SU-DHL-6 (cell line): ENCODE results near the gene GPC1.

ENCODE experiments used
- H2AFZ ChIP-seq: fragments of 200-600 bp; sonication (generic); 2 replicates; pipeline ENCODE4 v1.6.1; 2014; ENCODE audit warnings: low read depth, mild to moderate bottlenecking, moderate library complexity, mixed read lengths, antibody characterized with exemption, low read length; ENCODE audit not compliant: severe bottlenecking
- H3F3A ChIP-seq: fragments of 200-600 bp; shearing (Covaris generic); 2 replicates; pipeline ENCODE4 v1.6.0; 2016; ENCODE audit warnings: antibody characterized with exemption, mild to moderate bottlenecking; ENCODE audit not compliant: insufficient read depth
- H3K27ac ChIP-seq: fragments of 200-600 bp; sonication (generic); 2 replicates; pipeline ENCODE4 v1.5.1; 2016; ENCODE audit warnings: low read depth, mild to moderate bottlenecking, low read length, moderate library complexity, mixed read lengths
- H3K27me3 ChIP-seq: fragments of 200-600 bp; sonication (generic), shearing (Covaris generic); 2 replicates; pipeline ENCODE4 v1.6.0; 2014; ENCODE audit warnings: mild to moderate bottlenecking, low read length
- H3K36me3 ChIP-seq: fragments of 200-600 bp; sonication (generic); 2 replicates; pipeline ENCODE4 v1.6.1; 2014; ENCODE audit warnings: mild to moderate bottlenecking, low read length, mixed read lengths
- H3K4me2 ChIP-seq: fragments of 300-600, 200-600 bp; shearing (Covaris generic), sonication (generic); 2 replicates; pipeline ENCODE4 v1.6.0; 2014; ENCODE audit warnings: low read length, low read depth, mild to moderate bottlenecking; ENCODE audit not compliant: poor library complexity, severe bottlenecking
- H3K4me3 ChIP-seq: fragments of 200-600 bp; sonication (generic); 2 replicates; pipeline ENCODE4 v1.5.1; 2014; ENCODE audit warnings: antibody characterized with exemption, low read length, mild to moderate bottlenecking, mixed read lengths; ENCODE audit not compliant: insufficient read depth, poor library complexity, severe bottlenecking
- H3K79me2 ChIP-seq: fragments of 200-600 bp; sonication (generic); 2 replicates; pipeline ENCODE4 v1.6.1; 2014; ENCODE audit warnings: mild to moderate bottlenecking, low read length, moderate library complexity; ENCODE audit not compliant: insufficient read depth
- H3K9ac ChIP-seq: fragments of 200-600 bp; sonication (generic); 2 replicates; pipeline ENCODE4 v1.7.0; 2014; ENCODE audit warnings: mild to moderate bottlenecking, low read length
- H3K9me2 ChIP-seq: fragments of 200-600 bp; sonication (generic); replicated peaks from 2 replicates; pipeline ENCODE4 v1.6.1; 2014; ENCODE audit warnings: low read length; ENCODE audit not compliant: insufficient read depth
- H3K9me3 ChIP-seq: fragments of 200-600 bp; sonication (generic); 2 replicates; pipeline ENCODE4 v1.6.1; 2014; ENCODE audit warnings: low read length, mixed read lengths; ENCODE audit not compliant: insufficient read depth
- H4K20me1 ChIP-seq: fragments of 200-600 bp; sonication (generic); 2 replicates; pipeline ENCODE4 v1.6.1; 2014; ENCODE audit warnings: low read depth, mild to moderate bottlenecking, antibody characterized with exemption, low read length, moderate library complexity, mixed read lengths
- EZH2phosphoT487 ChIP-seq: fragments of 200-600 bp; sonication (generic), shearing (Covaris generic); conservative IDR thresholded peaks from 2 replicates; pipeline ENCODE4 v1.6.1; 2018; ENCODE audit warnings: mild to moderate bottlenecking, antibody characterized with exemption, low read length, moderate library complexity, mixed read lengths
- TF ChIP-seq, protein P1 (sequence below): fragments of 200-600 bp; sonication (generic); IDR thresholded peaks from one replicate; pipeline ENCODE4 v1.5.1; 2017; ENCODE audit warnings: antibody characterized with exemption, mild to moderate bottlenecking, low read length, moderate library complexity; ENCODE audit not compliant: insufficient read depth, poor library complexity, severe bottlenecking

The GPC1 gene

DNA sequence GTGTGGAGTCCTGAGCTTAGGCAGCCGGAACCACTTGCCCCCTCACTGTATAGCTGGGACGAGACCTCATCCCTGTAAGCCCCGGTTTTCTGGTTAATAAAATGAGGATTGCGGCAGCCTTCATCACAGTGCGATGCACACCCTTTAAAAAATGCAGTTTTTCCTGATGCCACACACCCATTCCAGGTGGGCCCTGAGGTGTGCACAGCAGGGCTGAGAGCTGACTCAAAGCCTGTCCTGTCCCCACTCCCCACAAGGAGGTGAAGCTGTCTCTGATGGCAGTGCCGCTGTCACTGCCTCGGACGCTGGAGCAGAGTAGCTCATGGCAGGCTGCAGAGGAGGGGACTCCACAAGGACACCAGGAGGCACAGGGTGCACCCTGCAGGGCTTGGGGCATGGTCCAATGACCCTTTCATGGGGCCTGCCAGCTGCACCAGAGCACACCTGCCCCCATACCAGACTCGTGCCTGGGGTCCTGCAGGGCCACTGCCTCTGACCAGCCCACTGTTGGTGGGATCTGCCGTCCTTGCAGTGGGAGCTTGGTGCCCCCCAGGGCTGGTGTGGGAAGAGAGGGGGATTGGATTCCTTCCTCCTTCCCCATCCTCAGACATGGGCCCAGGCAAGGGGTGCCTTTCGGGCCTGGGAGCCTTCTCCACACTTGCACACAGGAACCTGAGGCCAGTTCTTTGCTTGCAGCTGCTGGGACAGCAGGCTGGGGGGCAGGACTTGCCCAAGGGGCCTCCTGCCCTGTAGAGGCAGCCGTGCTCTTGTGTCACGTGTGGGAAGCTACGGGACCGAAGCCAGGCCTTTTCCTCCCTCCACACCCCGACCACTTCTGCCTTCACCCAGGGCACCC lies 22.8 kb downstream of the GPC1 start:
- Histone ChIP-seq H3F3A (no peaks in the 10 kb centered on the region), H3K9ac (no peak overlapping the region), H3K36me3 (no peaks in the 10 kb centered on the region), H2AFZ (no peak overlapping the region), H3K9me3 (no peaks in the 10 kb centered on the region), H3K9me2 (no peaks in the 10 kb centered on the region), H3K27me3 (no peaks in the 10 kb centered on the region), H3K27ac (no peak overlapping the region), H4K20me1 (no peaks in the 10 kb centered on the region), H3K79me2 (no peaks in the 10 kb centered on the region), H3K4me2 (no peak overlapping the region), H3K4me3 (no peak overlapping the region)
- no peak for TF ChIP-seq EZH2phosphoT487
- TF ChIP-seq, protein P1, sequence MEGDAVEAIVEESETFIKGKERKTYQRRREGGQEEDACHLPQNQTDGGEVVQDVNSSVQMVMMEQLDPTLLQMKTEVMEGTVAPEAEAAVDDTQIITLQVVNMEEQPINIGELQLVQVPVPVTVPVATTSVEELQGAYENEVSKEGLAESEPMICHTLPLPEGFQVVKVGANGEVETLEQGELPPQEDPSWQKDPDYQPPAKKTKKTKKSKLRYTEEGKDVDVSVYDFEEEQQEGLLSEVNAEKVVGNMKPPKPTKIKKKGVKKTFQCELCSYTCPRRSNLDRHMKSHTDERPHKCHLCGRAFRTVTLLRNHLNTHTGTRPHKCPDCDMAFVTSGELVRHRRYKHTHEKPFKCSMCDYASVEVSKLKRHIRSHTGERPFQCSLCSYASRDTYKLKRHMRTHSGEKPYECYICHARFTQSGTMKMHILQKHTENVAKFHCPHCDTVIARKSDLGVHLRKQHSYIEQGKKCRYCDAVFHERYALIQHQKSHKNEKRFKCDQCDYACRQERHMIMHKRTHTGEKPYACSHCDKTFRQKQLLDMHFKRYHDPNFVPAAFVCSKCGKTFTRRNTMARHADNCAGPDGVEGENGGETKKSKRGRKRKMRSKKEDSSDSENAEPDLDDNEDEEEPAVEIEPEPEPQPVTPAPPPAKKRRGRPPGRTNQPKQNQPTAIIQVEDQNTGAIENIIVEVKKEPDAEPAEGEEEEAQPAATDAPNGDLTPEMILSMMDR, result no peak

DNA sequence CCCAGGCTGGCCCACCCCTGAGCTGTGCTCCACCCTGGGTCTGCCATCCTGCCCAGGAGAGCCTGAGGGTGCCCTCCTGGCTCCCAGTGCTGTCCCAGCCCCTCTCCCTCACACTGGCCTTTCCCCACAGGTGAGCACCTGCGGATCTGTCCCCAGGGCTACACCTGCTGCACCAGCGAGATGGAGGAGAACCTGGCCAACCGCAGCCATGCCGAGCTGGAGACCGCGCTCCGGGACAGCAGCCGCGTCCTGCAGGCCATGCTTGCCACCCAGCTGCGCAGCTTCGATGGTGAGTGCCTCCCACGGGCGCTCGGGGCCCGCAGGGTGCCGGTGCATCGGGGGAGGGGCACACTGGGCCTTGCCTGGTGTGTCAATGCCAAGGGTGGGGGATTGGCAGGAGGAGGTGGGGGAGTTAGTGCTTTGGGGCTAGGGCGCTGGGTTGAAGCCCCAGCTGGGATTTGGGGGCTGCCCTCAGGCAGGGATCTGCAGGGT lies 23.5 kb downstream of the GPC1 start:
- Histone ChIP-seq H3K9me2 (no peaks in the 10 kb centered on the region), H3K27me3 (no peaks in the 10 kb centered on the region), H3K9me3 (no peaks in the 10 kb centered on the region), H3K9ac (no peak overlapping the region), H3K4me3 (no peak overlapping the region), H3K79me2 (no peaks in the 10 kb centered on the region), H3F3A (no peaks in the 10 kb centered on the region), H2AFZ (no peak overlapping the region), H4K20me1 (no peaks in the 10 kb centered on the region), H3K4me2 (no peak overlapping the region), H3K36me3 (no peaks in the 10 kb centered on the region), H3K27ac (no peak overlapping the region)
- TF ChIP-seq, protein P1, result no peak
- no peak for TF ChIP-seq EZH2phosphoT487

DNA sequence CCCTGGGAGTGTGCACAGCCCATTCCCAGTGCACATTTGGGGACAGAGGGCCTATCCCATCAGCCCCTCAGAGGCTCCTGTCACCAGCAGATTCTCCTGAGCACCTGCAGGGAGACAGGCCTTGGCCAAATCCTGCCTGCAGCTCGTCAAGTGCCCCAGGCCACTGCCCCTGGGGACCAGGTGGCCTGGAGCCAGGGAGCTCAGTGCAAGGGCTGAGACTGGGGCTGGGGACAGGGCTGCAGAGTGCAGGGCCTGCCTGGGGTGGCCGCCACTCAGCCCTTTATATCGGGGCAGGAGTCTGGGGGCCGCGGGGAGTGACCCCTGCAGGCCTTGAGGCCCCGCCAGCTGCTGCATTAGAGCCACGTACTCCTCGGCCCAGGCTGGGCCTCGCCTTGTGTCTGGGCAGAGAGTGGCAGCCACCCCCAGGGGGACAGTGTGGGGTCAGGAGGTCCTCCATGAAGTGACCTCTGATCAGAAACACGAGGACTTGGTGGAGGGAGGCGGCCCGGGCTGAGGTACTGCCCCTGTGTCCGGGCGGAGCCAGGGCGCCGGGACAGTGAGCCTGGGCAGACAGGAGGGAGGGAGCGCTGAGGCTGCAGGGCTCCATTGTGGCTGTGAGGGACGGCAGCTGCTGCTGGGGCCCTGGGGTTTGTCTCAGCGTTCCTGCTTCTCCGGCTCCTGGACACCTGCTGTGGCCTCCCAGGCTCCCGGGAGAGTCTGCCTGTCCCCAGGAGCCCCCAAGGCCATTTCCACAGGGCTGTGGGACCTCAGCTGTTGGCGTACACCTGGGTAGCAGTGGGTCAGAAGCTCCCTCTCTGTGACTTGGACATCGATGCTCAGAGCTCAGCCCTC lies 24.2 kb downstream of the GPC1 start:
- Histone ChIP-seq H3K9me3 (no peaks in the 10 kb centered on the region), H2AFZ (no peak overlapping the region), H3K27me3 (no peaks in the 10 kb centered on the region), H3K36me3 (no peaks in the 10 kb centered on the region), H3F3A (no peaks in the 10 kb centered on the region), H3K27ac (no peak overlapping the region), H3K4me2 (no peak overlapping the region), H3K79me2 (no peaks in the 10 kb centered on the region), H4K20me1 (no peaks in the 10 kb centered on the region), H3K9ac (no peak overlapping the region), H3K9me2 (no peaks in the 10 kb centered on the region), H3K4me3 (no peak overlapping the region)
- TF ChIP-seq, protein P1, result no peak
- no peak for TF ChIP-seq EZH2phosphoT487
